GM23248 (cell line): ENCODE results near the gene SACS. TPM values are rescaled to one million over a fixed set of nuclear protein-coding genes. Genes with fewer than 3 reads are reported as not detected.

Source experiments
- DNase-seq: peaks from one replicate; pipeline ENCODE4 v3.0.0-alpha.2; 2015
- H2AFZ ChIP-seq: fragments of 200-600 bp; sonication (generic); 2 replicates; pipeline ENCODE4 v1.6.1; 2016; ENCODE audit warnings: antibody characterized with exemption
- H3F3A ChIP-seq: fragments of 200-600 bp; sonication (generic); 2 replicates; pipeline ENCODE4 v1.6.1; 2016; ENCODE audit warnings: mild to moderate bottlenecking, antibody characterized with exemption, mixed run types; ENCODE audit not compliant: insufficient read depth
- H3K27ac ChIP-seq: fragments of 200-600 bp; sonication (generic); 2 replicates; pipeline ENCODE4 v1.5.1; 2016; ENCODE audit warnings: mild to moderate bottlenecking
- H3K27me3 ChIP-seq: fragments of 200-600 bp; sonication (generic); replicated peaks from 2 replicates; pipeline ENCODE4 v1.6.1; 2016; ENCODE audit warnings: mild to moderate bottlenecking; ENCODE audit not compliant: insufficient read depth
- H3K36me3 ChIP-seq: fragments of 200-600 bp; sonication (generic); 2 replicates; pipeline ENCODE4 v1.6.1; 2016; ENCODE audit warnings: low read depth, mild to moderate bottlenecking
- H3K4me1 ChIP-seq: fragments of 200-600 bp; sonication (generic); 2 replicates; pipeline ENCODE4 v1.6.1; 2016; ENCODE audit warnings: mild to moderate bottlenecking; ENCODE audit not compliant: insufficient read depth
- H3K4me2 ChIP-seq: fragments of 200-600 bp; sonication (generic); one replicate; pipeline ENCODE4 v1.6.1; 2016; ENCODE audit warnings: mild to moderate bottlenecking; ENCODE audit not compliant: unreplicated experiment
- H3K4me3 ChIP-seq: fragments of 200-600 bp; sonication (generic); 2 replicates; pipeline ENCODE4 v1.5.1; 2016; ENCODE audit warnings: mild to moderate bottlenecking
- H3K79me2 ChIP-seq: fragments of 200-600 bp; sonication (generic); 2 replicates; pipeline ENCODE4 v1.6.1; 2016; ENCODE audit warnings: mild to moderate bottlenecking; ENCODE audit not compliant: insufficient read depth
- H3K9ac ChIP-seq: fragments of 200-600 bp; sonication (generic); 2 replicates; pipeline ENCODE4 v1.6.1; 2016; ENCODE audit warnings: mild to moderate bottlenecking
- H3K9me2 ChIP-seq: fragments of 200-600 bp; sonication (generic); 2 replicates; pipeline ENCODE4 v1.6.1; 2016; ENCODE audit warnings: mixed run types, mild to moderate bottlenecking, moderate library complexity; ENCODE audit not compliant: insufficient read depth
- H3K9me3 ChIP-seq: fragments of 200-600 bp; sonication (generic); one replicate; pipeline ENCODE4 v1.6.1; 2017; ENCODE audit warnings: low read depth
- H4K20me1 ChIP-seq: fragments of 200-600 bp; sonication (generic); 2 replicates; pipeline ENCODE4 v1.6.0; 2016; ENCODE audit not compliant: insufficient read depth
- EZH2 ChIP-seq: fragments of 200-600 bp; sonication (generic); IDR thresholded peaks from 2 replicates; pipeline ENCODE4 v1.6.1; 2018; ENCODE audit warnings: antibody characterized with exemption, mild to moderate bottlenecking; ENCODE audit not compliant: insufficient read depth, poor library complexity, severe bottlenecking
- EZH2phosphoT487 ChIP-seq: fragments of 200-600 bp; sonication (generic); IDR thresholded peaks from 2 replicates; pipeline ENCODE4 v1.6.1; 2018; ENCODE audit warnings: antibody characterized with exemption, moderate library complexity, mild to moderate bottlenecking, low read depth; ENCODE audit not compliant: insufficient read depth
- WGBS, 2 experiments: methylation state at CpG; one replicate each; pipeline ENCODE4 v1.1.6; 2015 to 2017; ENCODE audit warnings: low lambda C conversion rate in 2 of 2, low coverage in 1 of 2; ENCODE audit errors: missing lambda C conversion rate in 2 of 2; 5-methylcytosine and 5-hydroxymethylcytosine counted together
- in situ Hi-C: fragments of 300-500 bp; cut with MboI; formaldehyde crosslinking; loops from 2 replicates; pipeline ENCODE4 v1.15.0; 2020
- polyA plus RNA-seq: library from polyadenylated mRNA; unstranded; fragments of >200 nt; fragmentation: Nextera tagmentation; extraction: Ambion mirVana; gene quantifications from 2 replicates; pipeline ENCODE4 v1.2.1, GENCODE V29; 2016
- total RNA-seq: library from RNA; depleted of rRNA; stranded (reverse); fragments of >200 nt; shearing (Covaris generic); gene quantifications from 2 replicates; pipeline ENCODE4 v1.2.3, GENCODE V29; 2014

SACS gene
- total and polyA plus RNA-seq, 2 experiments from 2014 or later = 8.1 to 45.7 TPM

GRCh38 chr13:23463661-23464060 lies 30.2 kb upstream of the SACS start:
- Histone ChIP-seq H3K4me3 (no peak overlapping the region), H3K9me2 (no peaks in the 10 kb centered on the region), H3K36me3 (no peaks in the 10 kb centered on the region), H2AFZ (no peak overlapping the region), H3K27ac (no peak overlapping the region), H3K9ac (no peak overlapping the region), H3K9me3 (no peaks in the 10 kb centered on the region), H3K79me2 (no peaks in the 10 kb centered on the region), H3K4me2 (no peak overlapping the region), H3K4me1 (peaks cover 26% of the 10 kb centered on the region), H3F3A (peaks cover 7% of the 10 kb centered on the region), H3K27me3 (no peaks in the 10 kb centered on the region), H4K20me1 (no peaks in the 10 kb centered on the region)
- TF ChIP-seq EZH2phosphoT487 (no peak), EZH2 (no peak)
- 96 to 99% methylated on average over 4 of the region's 4 CpGs for WGBS, 2 experiments
- DNase-seq = no peak
- in situ Hi-C loops = loop anchor here (10.0 kb wide), 1 partner anchor 411 kb away; no protein-coding TSS in a partner anchor

- Histone ChIP-seq H3K36me3 (no peaks in the 10 kb centered on the region), H3K27me3 (no peaks in the 10 kb centered on the region), H3K27ac (no peak overlapping the region), H3K4me2 (no peak overlapping the region), H4K20me1 (no peaks in the 10 kb centered on the region), H3K4me3 (no peak overlapping the region), H3K9me3 (no peaks in the 10 kb centered on the region), H3K9ac (no peak overlapping the region), H3K9me2 (no peaks in the 10 kb centered on the region), H3K4me1 (peaks cover 26% of the 10 kb centered on the region), H2AFZ (no peak overlapping the region), H3F3A (peaks cover under 1% of the 10 kb centered on the region; the same call in 1 of the 2 replicates), H3K79me2 (no peaks in the 10 kb centered on the region)
- TF ChIP-seq EZH2 (no peak), EZH2phosphoT487 (no peak)
- WGBS, 2 experiments = 34 to 44% methylated on average over 3 of the region's 3 CpGs
- in situ Hi-C loops = loop anchor here (10.0 kb wide), 1 partner anchor 412 kb away; no protein-coding TSS in a partner anchor
- DNase-seq = no peak
Observed at GRCh38 chr13:23462815-23463559, 29.5 kb upstream of the SACS start.

GRCh38 chr13:23461544-23461943 lies 28.0 kb upstream of the SACS start:
- no peak for DNase-seq
- Histone ChIP-seq H3K9ac (no peak overlapping the region), H3K4me1 (peaks cover 16% of the 10 kb centered on the region), H3K4me3 (no peak overlapping the region), H3K27me3 (no peaks in the 10 kb centered on the region), H3F3A (no peaks in the 10 kb centered on the region), H3K36me3 (no peaks in the 10 kb centered on the region), H3K27ac (no peak overlapping the region), H4K20me1 (no peaks in the 10 kb centered on the region), H3K9me2 (no peaks in the 10 kb centered on the region), H2AFZ (no peak overlapping the region), H3K9me3 (no peaks in the 10 kb centered on the region), H3K4me2 (no peak overlapping the region), H3K79me2 (no peaks in the 10 kb centered on the region)
- WGBS, 2 experiments = 53 to 55% methylated on average over 3 of the region's 3 CpGs
- TF ChIP-seq EZH2phosphoT487 = no peak
- no peak for TF ChIP-seq EZH2
- in situ Hi-C loops = loop anchor here (10.0 kb wide), 1 partner anchor 413 kb away; no protein-coding TSS in a partner anchor

- Histone ChIP-seq H4K20me1 (no peaks in the 10 kb centered on the region), H2AFZ (no peak overlapping the region), H3K9me3 (no peaks in the 10 kb centered on the region), H3K27ac (no peak overlapping the region), H3K4me3 (no peak overlapping the region), H3K9ac (no peak overlapping the region), H3K27me3 (no peaks in the 10 kb centered on the region), H3K79me2 (no peaks in the 10 kb centered on the region), H3K9me2 (no peaks in the 10 kb centered on the region), H3F3A (no peaks in the 10 kb centered on the region), H3K4me2 (no peak overlapping the region), H3K4me1 (peaks cover 14% of the 10 kb centered on the region), H3K36me3 (no peaks in the 10 kb centered on the region)
- WGBS, 2 experiments = 95 to 97% methylated on average over 5 of the region's 5 CpGs
- no peak for DNase-seq
- in situ Hi-C loops = loop anchor here (10.0 kb wide), 1 partner anchor 414 kb away; no protein-coding TSS in a partner anchor
- TF ChIP-seq EZH2phosphoT487 (no peak), EZH2 (no peak)
Observed at GRCh38 chr13:23460921-23461320, 27.4 kb upstream of the SACS start.
